ENCODE results near the gene CCNC.

CCNC gene

GRCh38 chr6:99579781-99580180 is 11.3 kb upstream of the CCNC start:
- TF ChIP-seq CTCF (conservative IDR thresholded peaks at IDR 0.05), result no peak
- no peak overlapping the region for H3K27ac ChIP-seq

GRCh38 chr6:99575544-99576227 is 7.2 kb upstream of the CCNC start:
- no peak overlapping the region for H3K27ac ChIP-seq
- TF ChIP-seq CTCF (conservative IDR thresholded peaks at IDR 0.05), result no peak

GRCh38 chr6:99573980-99574617 is 5.6 kb upstream of the CCNC start:
- H3K27ac ChIP-seq, result no peak overlapping the region
- no peak for TF ChIP-seq CTCF (conservative IDR thresholded peaks at IDR 0.05)

- H3K27ac ChIP-seq, result peak overlapping the region; percentile 66
These were observed 5.3 kb downstream of the CCNC start for GRCh38 chr6:99563056-99563723.

GRCh38 chr6:99560668-99561067 is 7.8 kb downstream of the CCNC start:
- TF ChIP-seq CTCF (conservative IDR thresholded peaks at IDR 0.05), result no peak
- no peak overlapping the region for H3K27ac ChIP-seq

More at GRCh38 chr6:99563056-99563723, 5.3 kb downstream of the CCNC start:
- no peak for TF ChIP-seq CTCF (conservative IDR thresholded peaks at IDR 0.05)

GRCh38 chr6:99559057-99559456 is 9.4 kb downstream of the CCNC start:
- TF ChIP-seq CTCF (conservative IDR thresholded peaks at IDR 0.05), result no peak

GRCh38 chr6:99553888-99554287 is 14.6 kb downstream of the CCNC start:
- TF ChIP-seq CTCF (conservative IDR thresholded peaks at IDR 0.05), result no peak
- no peak overlapping the region for H3K27ac ChIP-seq

More at GRCh38 chr6:99559057-99559456, 9.4 kb downstream of the CCNC start:
- no peak overlapping the region for H3K27ac ChIP-seq

All from VCaP (cell line).